Fibroblast of lung (primary cell): Measurements from ENCODE around the gene CHMP4B. TPM values are rescaled to one million over a fixed set of nuclear protein-coding genes. Genes with fewer than 3 reads are reported as not detected.

Source experiments
- DNase-seq, 2 donors: peaks; one replicate each; pipeline versions ENCODE4 v3.0.0 to v3.0.0-alpha.2; 2010; ENCODE audit warnings: low read depth in 2 of 2
- H2AFZ ChIP-seq: 2 replicates; pipeline ENCODE4 v1.5.1; 2012; ENCODE audit warnings: low read length, control low read depth, inconsistent platforms
- H3K27ac ChIP-seq: 2 replicates; pipeline ENCODE4 v1.5.1; 2011; ENCODE audit warnings: low read length, control low read depth; ENCODE audit not compliant: insufficient read depth
- H3K27me3 ChIP-seq: 2 replicates; pipeline ENCODE4 v1.5.1; 2011; ENCODE audit warnings: mild to moderate bottlenecking, low read length; ENCODE audit not compliant: control insufficient read depth, insufficient read depth
- H3K36me3 ChIP-seq: 2 replicates; pipeline ENCODE4 v1.5.1; 2011; ENCODE audit warnings: low read length; ENCODE audit not compliant: control insufficient read depth, insufficient read depth
- H3K4me1 ChIP-seq: 2 replicates; pipeline ENCODE4 v1.5.1; 2011; ENCODE audit warnings: low read length; ENCODE audit not compliant: control insufficient read depth, insufficient read depth; ENCODE audit errors: extremely low read depth
- H3K4me2 ChIP-seq: 2 replicates; pipeline ENCODE4 v1.5.1; 2011; ENCODE audit warnings: low read length, control low read depth; ENCODE audit not compliant: insufficient read depth; ENCODE audit errors: extremely low read depth
- H3K4me3 ChIP-seq, 4 experiments: fragments of 200-600 bp in 1 of 4; sonication (generic) in 1 of 4; replicated peaks in 1 of 4; 2 replicates each; pipeline ENCODE4 v1.5.1; 2011 to 2016; ENCODE audit warnings: low read length in 4 of 4, low read depth in 3 of 4, mild to moderate bottlenecking in 3 of 4, control low read depth in 2 of 4, inconsistent platforms in 1 of 4, mixed read lengths in 1 of 4; ENCODE audit not compliant: insufficient read depth in 1 of 4; ENCODE audit errors: control extremely low read depth in 1 of 4
- H3K79me2 ChIP-seq: 2 replicates; pipeline ENCODE4 v1.5.1; 2012; ENCODE audit warnings: mild to moderate bottlenecking, low read length, inconsistent platforms; ENCODE audit not compliant: control insufficient read depth, insufficient read depth
- H3K9ac ChIP-seq: 2 replicates; pipeline ENCODE4 v1.5.1; 2011; ENCODE audit warnings: mild to moderate bottlenecking, low read length, control low read depth; ENCODE audit not compliant: insufficient read depth
- H3K9me3 ChIP-seq: 2 replicates; pipeline ENCODE4 v1.5.1; 2012; ENCODE audit warnings: low read depth, low read length; ENCODE audit not compliant: control insufficient read depth, insufficient read depth
- H4K20me1 ChIP-seq: 2 replicates; pipeline ENCODE4 v1.5.1; 2011; ENCODE audit warnings: low read length; ENCODE audit not compliant: control insufficient read depth, insufficient read depth; ENCODE audit errors: extremely low read depth
- CTCF ChIP-seq, 2 donors: IDR thresholded peaks in 1 of 2; conservative IDR thresholded peaks in 1 of 2; 1 replicate in 1 of 2; 2 replicates in 1 of 2; pipeline ENCODE4 v1.5.1; 2011 to 2012; ENCODE audit warnings: low read length in 2 of 2, control low read depth in 1 of 2, inconsistent platforms in 1 of 2, low read depth in 1 of 2, mild to moderate bottlenecking in 1 of 2
- EZH2 ChIP-seq: IDR thresholded peaks from 2 replicates; pipeline ENCODE4 v1.5.1; 2012; ENCODE audit warnings: low read length, control low read depth, mild to moderate bottlenecking; ENCODE audit errors: missing control alignments
- polyA plus RNA-seq, 2 donors: library from polyadenylated mRNA; depleted of rRNA in 1 of 2; stranded (reverse) in 1 of 2; unstranded in 1 of 2; fragments of >200 nt; gene quantifications; 2 replicates each; pipeline ENCODE4 v1.2.1, GENCODE V29; 2011 to 2012; ENCODE audit warnings: missing spikeins in 1 of 2
- total RNA-seq: library from RNA; depleted of rRNA; stranded (reverse); fragments of >200 nt; gene quantifications from 2 replicates; pipeline ENCODE4 v1.2.1, GENCODE V29; 2014

Gene CHMP4B
- total and polyA plus RNA-seq, 2 donors (not counting 1 experiment from before 2014, with no cell fraction given), result 26.3 to 83.2 TPM

GRCh38 chr20:33835615-33836172 lies 24.5 kb downstream of the CHMP4B start:
- Histone ChIP-seq H3K9ac (no peak overlapping the region), H3K4me2 (no peak overlapping the region), H3K27me3 (no peaks in the 10 kb centered on the region), H3K27ac (no peak overlapping the region), H3K9me3 (no peaks in the 10 kb centered on the region), H3K36me3 (peaks cover 4% of the 10 kb centered on the region), H4K20me1 (no peaks in the 10 kb centered on the region), H3K79me2 (peaks cover 38% of the 10 kb centered on the region), H3K4me1 (peaks cover 3% of the 10 kb centered on the region), H3K4me3 (no peak overlapping the region), H2AFZ (no peak overlapping the region)
- DNase-seq, result peak in 1 of 2 donors; percentile 62
- TF ChIP-seq CTCF (conservative IDR thresholded peaks at IDR 0.05 in 1 of 2, IDR thresholded peaks at IDR 0.05 in 1 of 2; ENCODE audit: low read depth in 1 of 2, low read length in 2 of 2) (no peak), EZH2 (no peak)

- Histone ChIP-seq H3K27ac (no peak overlapping the region), H3K36me3 (peaks cover 4% of the 10 kb centered on the region), H3K4me3 (no peak overlapping the region), H3K9ac (no peak overlapping the region), H2AFZ (no peak overlapping the region), H4K20me1 (no peaks in the 10 kb centered on the region), H3K9me3 (no peaks in the 10 kb centered on the region), H3K4me1 (peaks cover 3% of the 10 kb centered on the region), H3K27me3 (no peaks in the 10 kb centered on the region), H3K4me2 (no peak overlapping the region), H3K79me2 (peaks cover 42% of the 10 kb centered on the region)
- DNase-seq, result no peak
- no peak for TF ChIP-seq EZH2
- TF ChIP-seq CTCF (conservative IDR thresholded peaks at IDR 0.05 in 1 of 2, IDR thresholded peaks at IDR 0.05 in 1 of 2; ENCODE audit: low read depth in 1 of 2, low read length in 2 of 2), result no peak
These were observed 25.1 kb downstream of the CHMP4B start for GRCh38 chr20:33836277-33836676.

GRCh38 chr20:33837096-33837830 lies 26.1 kb downstream of the CHMP4B start:
- Histone ChIP-seq H3K4me1 (no peaks in the 10 kb centered on the region), H3K27ac (no peak overlapping the region), H3K4me2 (no peak overlapping the region), H3K4me3 (no peak overlapping the region), H3K9ac (no peak overlapping the region), H3K9me3 (no peaks in the 10 kb centered on the region), H4K20me1 (no peaks in the 10 kb centered on the region), H2AFZ (no peak overlapping the region), H3K36me3 (peaks cover 2% of the 10 kb centered on the region), H3K79me2 (peaks cover 40% of the 10 kb centered on the region), H3K27me3 (no peaks in the 10 kb centered on the region)
- no peak for DNase-seq
- no peak for TF ChIP-seq CTCF (conservative IDR thresholded peaks at IDR 0.05 in 1 of 2, IDR thresholded peaks at IDR 0.05 in 1 of 2; ENCODE audit: low read depth in 1 of 2, low read length in 2 of 2)
- no peak for TF ChIP-seq EZH2
